Left ventricle myocardium superior (tissue), 1 donor: ENCODE results near the gene CEP63. TPM values are rescaled to one million over a fixed set of nuclear protein-coding genes. Genes with fewer than 3 reads are reported as not detected.

ENCODE experiments used
- ATAC-seq: fragments of 200-7000 bp; cut with Tn5 transposase; one replicate; pipeline ENCODE4 v1.9.1; 2020; ENCODE audit warnings: mild to moderate bottlenecking, moderate library complexity
- DNase-seq: peaks from one replicate; pipeline ENCODE4 v3.0.0-alpha.2; 2020
- intact Hi-C: fragments of 100-400 bp; cut with micrococcal nuclease; formaldehyde crosslinking; loops from one replicate; pipeline ENCODE4 v1.11.0; 2022
- total RNA-seq: library from RNA; stranded (reverse); fragmentation: NEBNext Ultra II Directional; extraction: Animal tissue kit (Norgen Biotek cat#: 25700); gene quantifications from one replicate; pipeline ENCODE4 v1.2.1, GENCODE V29; 2021
- donor health status: DM: no; HTN: yes; CAD: no; lungs with severe emphysema.

CEP63 gene
- total RNA-seq, 1 donor from 2014 or later = 35.1 TPM

- DNase-seq (no peak), ATAC-seq (peak; percentile 36)
- intact Hi-C loops = no loop called here
Measured at GRCh38 chr3:134464689-134465365, 21.0 kb upstream of the CEP63 start.

DNA sequence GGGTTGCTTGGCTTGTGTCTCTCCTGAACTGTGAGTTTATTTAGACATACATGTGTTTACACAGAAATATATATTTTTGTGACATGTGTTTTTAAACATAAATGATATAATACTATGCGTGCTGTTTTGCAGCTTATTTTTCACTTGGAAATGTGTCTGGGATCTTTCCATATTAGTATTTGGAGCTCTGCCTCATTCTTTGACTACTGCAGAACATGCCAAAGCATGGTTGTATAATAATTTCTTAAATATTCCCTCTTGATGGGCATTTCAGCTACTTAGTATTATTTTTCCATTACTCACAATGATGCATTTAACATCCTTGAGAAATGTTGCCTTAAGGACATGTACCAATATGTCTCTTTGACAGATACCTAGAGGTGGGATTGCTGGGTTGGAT lies 19.5 kb upstream of the CEP63 start:
- DNase-seq = no peak
- no peak for ATAC-seq
- intact Hi-C loops = no loop called here

GRCh38 chr3:134468519-134468918 lies 17.3 kb upstream of the CEP63 start:
- intact Hi-C loops = no loop called here
- DNase-seq (no peak), ATAC-seq (no peak)

GRCh38 chr3:134471521-134472193 lies 14.2 kb upstream of the CEP63 start:
- DNase-seq = no peak
- intact Hi-C loops = loop anchor here (5.0 kb wide), 1 partner anchor 94 kb away; no protein-coding TSS in a partner anchor
- ATAC-seq = no peak

GRCh38 chr3:134472831-134473230 lies 13.0 kb upstream of the CEP63 start:
- ATAC-seq = no peak
- intact Hi-C loops = loop anchor here (5.0 kb wide), 1 partner anchor 96 kb away; no protein-coding TSS in a partner anchor
- DNase-seq = no peak

DNA sequence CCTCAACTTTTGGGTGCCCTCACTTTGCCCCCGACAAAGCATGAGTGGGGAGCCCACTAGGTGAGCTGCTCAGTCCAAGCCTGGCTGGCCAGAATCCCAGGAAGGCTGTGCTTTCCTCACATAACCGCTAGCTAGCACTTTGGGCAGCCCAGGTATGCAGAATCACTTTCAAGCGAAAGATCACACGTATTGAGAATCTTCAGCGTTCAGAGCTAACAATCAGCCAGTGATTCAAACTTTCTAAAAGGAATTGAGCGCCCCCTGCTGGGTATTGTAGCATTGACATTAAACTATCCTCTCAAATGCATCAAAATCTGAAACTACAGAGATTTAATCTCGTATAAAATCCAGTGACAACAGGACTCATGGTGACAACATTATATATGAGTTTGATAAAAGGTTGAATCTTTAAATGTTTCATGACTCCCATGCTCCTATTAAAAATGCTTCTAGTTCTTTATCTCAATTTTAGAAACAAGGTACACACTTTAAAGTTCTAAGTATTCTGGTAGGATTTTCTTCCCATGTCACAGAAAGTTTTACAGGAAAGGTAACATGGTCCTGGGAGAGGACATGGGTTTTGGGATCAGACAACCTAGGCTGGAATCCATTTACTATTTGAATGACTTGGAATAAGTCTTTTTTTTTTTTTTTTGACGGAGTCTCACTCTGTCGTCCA lies 11.8 kb upstream of the CEP63 start:
- ATAC-seq (peak; percentile 47), DNase-seq (peak; percentile 52)
- intact Hi-C loops = loop anchor here (2.0 to 5.0 kb wide), 2 partner anchors 97 to 165 kb away; no protein-coding TSS in a partner anchor

DNA sequence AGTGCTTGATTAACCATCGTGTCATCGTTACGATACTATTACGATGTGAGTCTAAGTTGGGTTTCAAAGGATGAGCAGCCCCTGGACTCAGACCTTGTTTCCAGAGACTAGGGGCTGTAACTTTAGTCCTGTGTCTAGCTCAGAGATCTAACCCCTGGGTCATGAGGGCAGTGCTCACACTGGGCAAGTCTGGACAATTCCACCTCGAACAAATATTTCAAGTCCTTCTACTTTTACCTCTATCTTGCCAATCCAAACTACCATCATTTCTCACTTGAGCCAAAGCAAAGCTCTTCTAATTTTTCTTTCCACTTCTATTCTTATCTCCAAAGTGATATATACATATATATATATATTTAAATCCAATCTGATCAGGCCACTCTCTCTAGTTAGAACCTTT lies 10.9 kb upstream of the CEP63 start:
- no peak for ATAC-seq
- DNase-seq = no peak
- intact Hi-C loops = loop anchor here (2.0 to 5.0 kb wide), 2 partner anchors 98 to 166 kb away; no protein-coding TSS in a partner anchor

GRCh38 chr3:134476306-134476705 lies 9.6 kb upstream of the CEP63 start:
- intact Hi-C loops = no loop called here
- peak; percentile 13 for ATAC-seq

GRCh38 chr3:134477002-134477401 lies 8.9 kb upstream of the CEP63 start:
- ATAC-seq (peak; percentile 90), DNase-seq (peak; percentile 60)
- intact Hi-C loops = no loop called here

More at GRCh38 chr3:134476306-134476705, 9.6 kb upstream of the CEP63 start:
- DNase-seq = no peak

- ATAC-seq (no peak), DNase-seq (no peak)
- intact Hi-C loops = no loop called here
Measured at GRCh38 chr3:134477938-134478337, 7.9 kb upstream of the CEP63 start.

GRCh38 chr3:134480546-134480945 lies 5.3 kb upstream of the CEP63 start:
- DNase-seq = no peak
- intact Hi-C loops = loop anchor here (10.0 kb wide), 1 partner anchor 276 kb away; no protein-coding TSS in a partner anchor
- ATAC-seq = peak; percentile 41

- DNase-seq (no peak), ATAC-seq (no peak)
- intact Hi-C loops = loop anchor here (10.0 kb wide), 1 partner anchor 276 kb away; no protein-coding TSS in a partner anchor
Measured at GRCh38 chr3:134481166-134481565, 4.7 kb upstream of the CEP63 start.

GRCh38 chr3:134482622-134483021 lies 3.2 kb upstream of the CEP63 start:
- ATAC-seq (no peak), DNase-seq (no peak)
- intact Hi-C loops = loop anchor here (10.0 kb wide), 1 partner anchor 278 kb away; no protein-coding TSS in a partner anchor

- no peak for DNase-seq
- intact Hi-C loops = loop anchor here (10.0 kb wide), 1 partner anchor 279 kb away; no protein-coding TSS in a partner anchor
- no peak for ATAC-seq
Measured at GRCh38 chr3:134483195-134483900, 2.5 kb upstream of the CEP63 start.

DNA sequence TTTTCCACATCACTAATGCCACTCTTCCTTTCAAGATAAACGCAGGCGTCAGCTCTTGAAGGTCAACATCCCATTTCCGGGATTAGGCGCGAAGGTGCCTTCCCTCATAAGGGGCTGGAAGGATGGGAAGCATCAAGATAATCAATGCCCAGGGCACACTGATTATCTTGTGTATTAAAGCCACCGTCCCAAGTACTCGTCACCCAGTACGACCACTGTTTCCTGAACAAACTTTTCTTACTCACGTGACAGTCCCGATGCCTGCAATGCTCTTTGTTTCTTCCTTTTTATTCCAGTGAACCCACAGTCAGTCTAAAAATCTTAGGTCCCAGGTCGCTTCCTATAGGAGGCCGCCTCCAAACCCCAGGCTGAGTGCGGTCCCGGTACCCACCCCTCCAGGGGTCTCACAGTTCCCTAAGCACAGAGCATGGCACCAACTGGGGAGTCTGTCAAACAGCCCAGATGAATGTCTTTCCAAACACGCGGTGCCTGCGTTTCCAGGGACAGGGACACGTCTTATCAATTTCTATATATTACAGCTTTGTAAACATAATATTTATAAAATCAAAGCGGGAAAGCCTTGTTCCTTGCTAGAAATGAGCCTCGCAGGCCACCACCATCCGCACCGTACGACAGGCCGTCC lies 661 bp upstream of the CEP63 start:
- ATAC-seq = peak; percentile 2
- intact Hi-C loops = loop anchor here (10.0 kb wide), 1 partner anchor 280 kb away; no protein-coding TSS in a partner anchor
- DNase-seq = peak; percentile 94

- ATAC-seq (peak; percentile 4), DNase-seq (no peak)
- intact Hi-C loops = loop anchor here (10.0 kb wide), 1 partner anchor 282 kb away; no protein-coding TSS in a partner anchor
Measured at GRCh38 chr3:134486577-134487041, 752 bp downstream of the CEP63 start.

GRCh38 chr3:134487406-134487805 lies 1.5 kb downstream of the CEP63 start:
- ATAC-seq = no peak
- DNase-seq = no peak
- intact Hi-C loops = loop anchor here (10.0 kb wide), 1 partner anchor 283 kb away; no protein-coding TSS in a partner anchor

GRCh38 chr3:134494495-134494894 lies 8.6 kb downstream of the CEP63 start:
- ATAC-seq = no peak
- intact Hi-C loops = no loop called here
- DNase-seq = no peak
